HepG2 (cell line): ENCODE measurements around the gene TST. TPM values are rescaled to one million over a fixed set of nuclear protein-coding genes. Genes with fewer than 3 reads are reported as not detected.

ENCODE experiments used
- CAMTA2 ChIP-seq: sonication (generic); formaldehyde crosslinking; IDR thresholded peaks from 2 replicates; pipeline ENCODE4 v1.4.0; 2020; ENCODE audit warnings: mild to moderate bottlenecking, missing genetic modification reagents, borderline replicate concordance
- CCAR2 ChIP-seq: fragments of 200-400 bp; formaldehyde crosslinking; optimal IDR thresholded peaks from 2 replicates; pipeline ENCODE3; 2018; ENCODE audit warnings: low read depth, mild to moderate bottlenecking, low read length, moderate library complexity
- FOXO1 ChIP-seq: sonication (generic); formaldehyde crosslinking; IDR thresholded peaks from 2 replicates; pipeline ENCODE4 v1.4.0; 2020; ENCODE audit warnings: missing genetic modification reagents
- GFI1 ChIP-seq: sonication (generic); formaldehyde crosslinking; IDR thresholded peaks from 2 replicates; pipeline ENCODE4 v1.5.0; 2020; ENCODE audit warnings: missing genetic modification reagents, mild to moderate bottlenecking, borderline replicate concordance
- HHEX ChIP-seq: IDR thresholded peaks from 2 replicates; pipeline ENCODE4 v1.6.1; 2016; ENCODE audit warnings: control low read depth
- KAT8 ChIP-seq: IDR thresholded peaks from 2 replicates; pipeline ENCODE4 v1.6.1; 2016; ENCODE audit warnings: missing genetic modification reagents, missing compliant biosample characterization
- KDM4B ChIP-seq: sonication (generic); formaldehyde crosslinking; IDR thresholded peaks from 2 replicates; pipeline ENCODE4 v1.4.0; 2020; ENCODE audit warnings: missing genetic modification reagents
- MIER3 ChIP-seq: IDR thresholded peaks from 2 replicates; pipeline ENCODE4 v1.6.1; 2016; ENCODE audit warnings: missing compliant biosample characterization, borderline replicate concordance
- NCOA2 ChIP-seq: sonication (generic); formaldehyde crosslinking; IDR thresholded peaks from 2 replicates; pipeline ENCODE4 v1.8.0; 2022; ENCODE audit warnings: inconsistent platforms
- ZFP90 ChIP-seq: sonication (generic); formaldehyde crosslinking; IDR thresholded peaks from 2 replicates; pipeline ENCODE4 v1.8.0; 2022; ENCODE audit warnings: missing genetic modification reagents, mild to moderate bottlenecking, inconsistent platforms, borderline replicate concordance
- ZMYM4 ChIP-seq: sonication (generic); formaldehyde crosslinking; IDR thresholded peaks from 2 replicates; pipeline ENCODE4 v1.8.1; 2023; ENCODE audit warnings: mild to moderate bottlenecking, missing genetic modification reagents
- ZNF18 ChIP-seq: sonication (generic); formaldehyde crosslinking; IDR thresholded peaks from 2 replicates; pipeline ENCODE4 v1.8.0; 2022; ENCODE audit warnings: mild to moderate bottlenecking, missing genetic modification reagents; ENCODE audit not compliant: insufficient replicate concordance
- ZNF264 ChIP-seq: sonication (generic); formaldehyde crosslinking; IDR thresholded peaks from 2 replicates; pipeline ENCODE4 v1.4.0; 2020; ENCODE audit warnings: missing genetic modification reagents
- ZNF350 ChIP-seq: sonication (generic); formaldehyde crosslinking; IDR thresholded peaks from 2 replicates; pipeline ENCODE4 v1.4.0; 2020; ENCODE audit warnings: mild to moderate bottlenecking, low read depth, missing genetic modification reagents, borderline replicate concordance
- ZNF382 ChIP-seq: sonication (generic); formaldehyde crosslinking; IDR thresholded peaks from 2 replicates; pipeline ENCODE4 v1.5.0; 2020; ENCODE audit warnings: missing genetic modification reagents, mild to moderate bottlenecking, borderline replicate concordance
- ZNF446 ChIP-seq: sonication (generic); formaldehyde crosslinking; IDR thresholded peaks from 2 replicates; pipeline ENCODE4 v1.5.0; 2020; ENCODE audit warnings: mild to moderate bottlenecking, missing genetic modification reagents
- polyA plus RNA-seq, 8 experiments: library from polyadenylated mRNA; depleted of rRNA in 3 of 8; stranded (reverse) in 7 of 8; unstranded in 1 of 8; fragments of >200 nt; fragmentation: Illumina TruSeq in 4 of 8; extraction: Trizol in 4 of 8; gene quantifications; 2 replicates each; pipeline versions ENCODE4 v1.2.1 to v1.2.3, GENCODE V29; 2011 to 2016; ENCODE audit warnings: low read depth in 4 of 8, missing spikeins in 1 of 8, mixed read lengths in 1 of 8; ENCODE audit not compliant: insufficient read depth in 1 of 8
- total RNA-seq, 5 experiments: library from RNA; depleted of rRNA; stranded (reverse); fragments of >200 nt; fragmentation: Illumina TruSeq; extraction: Trizol; gene quantifications; 2 replicates each; pipeline ENCODE4 v1.2.3, GENCODE V29; 2016; ENCODE audit warnings: low read depth in 1 of 5
- TF ChIP-seq, protein P1 (sequence below): sonication (generic); formaldehyde crosslinking; IDR thresholded peaks from 2 replicates; pipeline ENCODE4 v1.5.0; 2020; ENCODE audit warnings: mild to moderate bottlenecking, missing genetic modification reagents
- TF ChIP-seq, protein P2 (sequence below): sonication (generic); formaldehyde crosslinking; IDR thresholded peaks from 2 replicates; pipeline ENCODE4 v1.4.0; 2020; ENCODE audit warnings: missing genetic modification reagents, mild to moderate bottlenecking, borderline replicate concordance
- TF ChIP-seq, protein P3 (sequence below): sonication (generic); formaldehyde crosslinking; IDR thresholded peaks from 2 replicates; pipeline ENCODE4 v1.5.1; 2020; ENCODE audit warnings: mild to moderate bottlenecking, missing genetic modification reagents, moderate library complexity

Gene TST
- total and polyA plus RNA-seq, 2 of the 13 experiments (the other 11 are each of a cell fraction or from before 2014, with no cell fraction given): 44.6 to 63.6 TPM

DNA sequence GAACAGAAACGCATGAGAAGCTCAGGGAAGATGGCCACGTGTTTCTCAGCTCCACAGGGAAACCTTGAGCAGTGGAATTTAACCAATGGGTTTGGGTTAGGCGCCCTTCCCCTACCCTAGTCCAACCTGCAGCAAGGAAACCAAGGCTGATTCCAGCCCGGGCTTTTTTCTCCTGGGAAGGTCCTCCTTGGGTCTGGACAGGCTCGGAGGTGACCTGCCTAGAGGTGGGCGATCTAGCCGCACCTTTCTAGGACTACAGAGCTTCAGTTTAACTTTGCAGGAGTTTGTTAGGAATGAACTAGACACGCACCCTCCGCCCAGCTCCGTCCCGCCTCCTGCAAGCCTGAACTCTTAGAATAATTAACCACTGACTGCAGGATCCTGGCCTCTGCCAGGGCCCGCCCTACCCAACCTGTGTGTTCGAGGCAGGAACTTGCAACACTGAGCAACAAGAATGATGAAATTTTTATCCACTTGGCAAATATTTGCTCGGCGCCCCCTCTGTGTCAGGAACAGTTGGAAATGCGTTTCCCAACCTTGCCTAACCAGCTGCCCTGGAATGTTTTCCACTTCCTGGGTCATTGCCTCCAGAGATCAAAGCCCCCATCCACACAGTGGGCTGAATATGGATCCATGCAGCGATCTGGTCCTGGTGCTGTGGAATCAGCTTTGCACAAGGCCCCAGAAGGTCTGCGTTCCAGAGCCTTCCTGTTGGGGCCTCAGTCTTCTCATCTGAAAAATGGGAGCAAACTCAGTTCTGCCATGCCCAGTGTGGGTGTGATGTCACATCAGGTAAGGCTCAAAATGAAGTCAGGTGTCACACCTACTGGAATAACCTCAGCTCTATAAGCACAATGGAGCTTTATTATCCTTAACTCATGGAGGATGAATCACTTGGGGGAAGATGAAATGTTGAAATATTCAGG is 13.6 kb upstream of the TST start (continued):
- TF ChIP-seq ZNF18 (CRISPR knock-in tag) (no peak), ZFP90 (CRISPR knock-in tag) (no peak; the same call in 1 of the 2 replicates), HHEX (CRISPR knock-in tag) (peak; percentile 77; the same call in 1 of the 2 replicates), GFI1 (peak; percentile 82), CAMTA2 (CRISPR knock-in tag) (0 out of 2 replicates have a peak, but pooled peaks have one; percentile 54), ZNF350 (CRISPR knock-in tag) (peak; percentile 96), CCAR2 (peak; percentile 52), KDM4B (peak; percentile 87), ZMYM4 (CRISPR knock-in tag) (peak; percentile 69; the same call in 1 of the 2 replicates), NCOA2 (peak; percentile 100), ZNF382 (no peak), ZNF264 (peak; percentile 90), FOXO1 (CRISPR knock-in tag) (peak; percentile 99), ZNF446 (CRISPR knock-in tag) (no peak), KAT8 (CRISPR knock-in tag) (peak; percentile 90), MIER3 (CRISPR knock-in tag) (peak; percentile 99)
- TF ChIP-seq, protein P1, sequence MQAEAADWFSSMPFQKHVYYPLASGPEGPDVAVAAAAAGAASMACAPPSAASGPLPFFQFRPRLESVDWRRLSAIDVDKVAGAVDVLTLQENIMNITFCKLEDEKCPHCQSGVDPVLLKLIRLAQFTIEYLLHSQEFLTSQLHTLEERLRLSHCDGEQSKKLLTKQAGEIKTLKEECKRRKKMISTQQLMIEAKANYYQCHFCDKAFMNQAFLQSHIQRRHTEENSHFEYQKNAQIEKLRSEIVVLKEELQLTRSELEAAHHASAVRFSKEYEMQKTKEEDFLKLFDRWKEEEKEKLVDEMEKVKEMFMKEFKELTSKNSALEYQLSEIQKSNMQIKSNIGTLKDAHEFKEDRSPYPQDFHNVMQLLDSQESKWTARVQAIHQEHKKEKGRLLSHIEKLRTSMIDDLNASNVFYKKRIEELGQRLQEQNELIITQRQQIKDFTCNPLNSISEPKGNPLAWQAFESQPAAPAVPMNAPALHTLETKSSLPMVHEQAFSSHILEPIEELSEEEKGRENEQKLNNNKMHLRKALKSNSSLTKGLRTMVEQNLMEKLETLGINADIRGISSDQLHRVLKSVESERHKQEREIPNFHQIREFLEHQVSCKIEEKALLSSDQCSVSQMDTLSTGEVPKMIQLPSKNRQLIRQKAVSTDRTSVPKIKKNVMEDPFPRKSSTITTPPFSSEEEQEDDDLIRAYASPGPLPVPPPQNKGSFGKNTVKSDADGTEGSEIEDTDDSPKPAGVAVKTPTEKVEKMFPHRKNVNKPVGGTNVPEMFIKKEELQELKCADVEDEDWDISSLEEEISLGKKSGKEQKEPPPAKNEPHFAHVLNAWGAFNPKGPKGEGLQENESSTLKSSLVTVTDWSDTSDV (CRISPR knock-in tag): no peak
- TF ChIP-seq, protein P2, sequence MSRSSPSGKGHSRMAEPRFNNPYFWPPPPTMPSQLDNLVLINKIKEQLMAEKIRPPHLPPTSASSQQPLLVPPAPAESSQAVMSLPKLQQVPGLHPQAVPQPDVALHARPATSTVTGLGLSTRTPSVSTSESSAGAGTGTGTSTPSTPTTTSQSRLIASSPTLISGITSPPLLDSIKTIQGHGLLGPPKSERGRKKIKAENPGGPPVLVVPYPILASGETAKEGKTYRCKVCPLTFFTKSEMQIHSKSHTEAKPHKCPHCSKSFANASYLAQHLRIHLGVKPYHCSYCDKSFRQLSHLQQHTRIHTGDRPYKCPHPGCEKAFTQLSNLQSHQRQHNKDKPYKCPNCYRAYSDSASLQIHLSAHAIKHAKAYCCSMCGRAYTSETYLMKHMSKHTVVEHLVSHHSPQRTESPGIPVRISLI: no peak
- TF ChIP-seq, protein P3, sequence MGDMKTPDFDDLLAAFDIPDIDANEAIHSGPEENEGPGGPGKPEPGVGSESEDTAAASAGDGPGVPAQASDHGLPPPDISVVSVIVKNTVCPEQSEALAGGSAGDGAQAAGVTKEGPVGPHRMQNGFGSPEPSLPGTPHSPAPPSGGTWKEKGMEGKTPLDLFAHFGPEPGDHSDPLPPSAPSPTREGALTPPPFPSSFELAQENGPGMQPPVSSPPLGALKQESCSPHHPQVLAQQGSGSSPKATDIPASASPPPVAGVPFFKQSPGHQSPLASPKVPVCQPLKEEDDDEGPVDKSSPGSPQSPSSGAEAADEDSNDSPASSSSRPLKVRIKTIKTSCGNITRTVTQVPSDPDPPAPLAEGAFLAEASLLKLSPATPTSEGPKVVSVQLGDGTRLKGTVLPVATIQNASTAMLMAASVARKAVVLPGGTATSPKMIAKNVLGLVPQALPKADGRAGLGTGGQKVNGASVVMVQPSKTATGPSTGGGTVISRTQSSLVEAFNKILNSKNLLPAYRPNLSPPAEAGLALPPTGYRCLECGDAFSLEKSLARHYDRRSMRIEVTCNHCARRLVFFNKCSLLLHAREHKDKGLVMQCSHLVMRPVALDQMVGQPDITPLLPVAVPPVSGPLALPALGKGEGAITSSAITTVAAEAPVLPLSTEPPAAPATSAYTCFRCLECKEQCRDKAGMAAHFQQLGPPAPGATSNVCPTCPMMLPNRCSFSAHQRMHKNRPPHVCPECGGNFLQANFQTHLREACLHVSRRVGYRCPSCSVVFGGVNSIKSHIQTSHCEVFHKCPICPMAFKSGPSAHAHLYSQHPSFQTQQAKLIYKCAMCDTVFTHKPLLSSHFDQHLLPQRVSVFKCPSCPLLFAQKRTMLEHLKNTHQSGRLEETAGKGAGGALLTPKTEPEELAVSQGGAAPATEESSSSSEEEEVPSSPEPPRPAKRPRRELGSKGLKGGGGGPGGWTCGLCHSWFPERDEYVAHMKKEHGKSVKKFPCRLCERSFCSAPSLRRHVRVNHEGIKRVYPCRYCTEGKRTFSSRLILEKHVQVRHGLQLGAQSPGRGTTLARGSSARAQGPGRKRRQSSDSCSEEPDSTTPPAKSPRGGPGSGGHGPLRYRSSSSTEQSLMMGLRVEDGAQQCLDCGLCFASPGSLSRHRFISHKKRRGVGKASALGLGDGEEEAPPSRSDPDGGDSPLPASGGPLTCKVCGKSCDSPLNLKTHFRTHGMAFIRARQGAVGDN (CRISPR knock-in tag): peak; percentile 33; the same call in 1 of the 2 replicates
